ENCODE measurements around the gene SCN4B.

The SCN4B gene

DNA sequence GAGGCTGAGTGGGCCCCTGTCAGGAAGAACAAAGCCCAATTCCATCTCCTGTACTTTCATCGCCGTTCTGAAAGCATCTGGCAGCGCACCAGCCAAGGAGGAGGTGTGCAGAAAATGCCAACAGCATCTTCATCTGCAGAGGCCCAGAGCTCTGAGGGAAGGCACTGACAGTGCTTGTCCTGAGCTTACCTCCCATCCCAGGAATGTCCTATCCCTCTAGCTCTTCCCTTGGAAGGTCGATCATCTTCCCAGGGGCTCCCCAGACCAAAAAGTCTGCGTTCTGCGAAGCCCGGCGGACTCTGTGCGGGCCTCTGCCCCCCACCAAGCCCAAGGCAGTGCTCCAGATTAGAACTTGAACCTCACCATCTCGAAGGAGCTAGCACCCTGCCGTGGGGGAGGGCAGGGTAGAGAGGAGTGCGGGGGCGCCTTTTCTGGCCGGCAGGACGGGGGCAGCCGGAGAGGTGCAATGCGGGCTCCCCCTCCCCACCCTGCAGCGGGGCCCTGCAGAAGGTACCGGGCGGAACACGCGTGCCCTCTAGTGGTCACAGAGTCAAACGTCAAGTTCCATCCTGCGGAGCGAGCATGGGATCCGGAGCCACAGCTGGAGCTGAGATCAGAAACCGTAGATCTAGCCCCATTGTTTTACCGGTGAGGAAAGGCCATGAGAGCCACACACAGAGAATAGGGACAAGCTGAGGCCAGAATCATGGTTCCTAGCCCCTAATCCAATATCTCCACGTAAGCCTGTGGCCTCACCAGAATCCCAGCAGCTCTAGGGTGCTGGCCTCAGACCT is 18.8 kb upstream of the SCN4B start:
- peak overlapping the region; percentile 64 for H3K4me3 ChIP-seq (ENCODE audit: low read depth, low read length)
- H3K27me3 ChIP-seq (ENCODE audit: control insufficient read depth, insufficient read depth, low read length), result peaks cover 93% of the 10 kb centered on the region
- no peaks in the 10 kb centered on the region for H3K9me3 ChIP-seq (ENCODE audit: control insufficient read depth, insufficient read depth, low read length)
- H3K27ac ChIP-seq (ENCODE audit: low read depth, low read length), result no peak overlapping the region
- no peak overlapping the region for H3K9ac ChIP-seq (ENCODE audit: low read depth, low read length)
- no peaks in the 10 kb centered on the region for H3K36me3 ChIP-seq (ENCODE audit: control insufficient read depth, insufficient read depth, low read length)
- peaks cover 35% of the 10 kb centered on the region for H3K4me1 ChIP-seq (ENCODE audit: control insufficient read depth, insufficient read depth, low read length)

DNA sequence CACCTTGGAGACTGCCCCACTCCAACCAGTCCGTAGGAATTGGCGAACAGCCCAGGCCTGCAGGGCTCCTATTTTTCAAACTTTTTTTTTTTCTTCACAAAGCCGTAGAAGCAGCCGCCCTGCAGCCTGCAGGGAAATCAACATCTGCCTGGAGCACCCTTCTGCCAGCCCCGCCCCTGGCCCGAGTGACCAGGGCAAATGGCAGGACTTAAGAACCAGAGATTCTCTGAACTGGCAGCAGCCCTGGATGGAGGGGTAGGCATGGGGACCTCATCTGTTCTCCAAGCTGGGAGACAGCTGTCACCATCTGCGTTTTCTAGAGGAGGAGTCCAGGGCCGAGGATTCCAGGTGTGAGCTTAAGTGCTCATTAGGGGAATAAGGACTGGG is 18.3 kb upstream of the SCN4B start:
- no peak overlapping the region for H3K9ac ChIP-seq (ENCODE audit: low read depth, low read length)
- H3K27me3 ChIP-seq (ENCODE audit: control insufficient read depth, insufficient read depth, low read length), result peaks cover 92% of the 10 kb centered on the region
- no peaks in the 10 kb centered on the region for H3K36me3 ChIP-seq (ENCODE audit: control insufficient read depth, insufficient read depth, low read length)
- H3K9me3 ChIP-seq (ENCODE audit: control insufficient read depth, insufficient read depth, low read length), result no peaks in the 10 kb centered on the region
- no peak overlapping the region for H3K27ac ChIP-seq (ENCODE audit: low read depth, low read length)
- peaks cover 37% of the 10 kb centered on the region for H3K4me1 ChIP-seq (ENCODE audit: control insufficient read depth, insufficient read depth, low read length)
- peak overlapping the region; percentile 64; the same call in 1 of the 2 replicates for H3K4me3 ChIP-seq (ENCODE audit: low read depth, low read length)

DNA sequence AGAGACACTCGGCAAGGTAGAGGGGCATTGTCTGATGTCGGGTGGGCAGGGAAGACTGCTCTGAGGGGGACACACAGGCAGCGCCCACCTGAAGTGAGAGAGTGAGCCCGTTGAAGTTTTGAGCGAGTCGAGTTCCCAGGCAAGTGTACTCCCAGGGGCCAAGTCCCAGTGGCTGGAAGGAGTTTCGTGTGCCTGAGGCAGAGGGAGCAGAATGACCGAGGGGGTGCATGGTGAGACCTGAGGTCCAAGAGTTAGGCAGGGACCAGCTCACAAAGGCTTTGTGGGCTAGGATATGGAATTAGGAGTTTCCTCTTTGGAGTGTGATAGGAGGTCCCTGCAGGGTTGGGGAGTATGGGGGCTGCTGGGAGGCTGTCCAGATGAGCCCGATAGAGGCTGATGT is 17.6 kb upstream of the SCN4B start:
- Histone ChIP-seq H3K4me1 (ENCODE audit: control insufficient read depth, insufficient read depth, low read length) (peaks cover 33% of the 10 kb centered on the region), H3K9me3 (ENCODE audit: control insufficient read depth, insufficient read depth, low read length) (no peaks in the 10 kb centered on the region), H3K27ac (ENCODE audit: low read depth, low read length) (no peak overlapping the region), H3K27me3 (ENCODE audit: control insufficient read depth, insufficient read depth, low read length) (peaks cover 85% of the 10 kb centered on the region), H3K9ac (ENCODE audit: low read depth, low read length) (no peak overlapping the region), H3K4me3 (ENCODE audit: low read depth, low read length) (no peak overlapping the region), H3K36me3 (ENCODE audit: control insufficient read depth, insufficient read depth, low read length) (no peaks in the 10 kb centered on the region)

DNA sequence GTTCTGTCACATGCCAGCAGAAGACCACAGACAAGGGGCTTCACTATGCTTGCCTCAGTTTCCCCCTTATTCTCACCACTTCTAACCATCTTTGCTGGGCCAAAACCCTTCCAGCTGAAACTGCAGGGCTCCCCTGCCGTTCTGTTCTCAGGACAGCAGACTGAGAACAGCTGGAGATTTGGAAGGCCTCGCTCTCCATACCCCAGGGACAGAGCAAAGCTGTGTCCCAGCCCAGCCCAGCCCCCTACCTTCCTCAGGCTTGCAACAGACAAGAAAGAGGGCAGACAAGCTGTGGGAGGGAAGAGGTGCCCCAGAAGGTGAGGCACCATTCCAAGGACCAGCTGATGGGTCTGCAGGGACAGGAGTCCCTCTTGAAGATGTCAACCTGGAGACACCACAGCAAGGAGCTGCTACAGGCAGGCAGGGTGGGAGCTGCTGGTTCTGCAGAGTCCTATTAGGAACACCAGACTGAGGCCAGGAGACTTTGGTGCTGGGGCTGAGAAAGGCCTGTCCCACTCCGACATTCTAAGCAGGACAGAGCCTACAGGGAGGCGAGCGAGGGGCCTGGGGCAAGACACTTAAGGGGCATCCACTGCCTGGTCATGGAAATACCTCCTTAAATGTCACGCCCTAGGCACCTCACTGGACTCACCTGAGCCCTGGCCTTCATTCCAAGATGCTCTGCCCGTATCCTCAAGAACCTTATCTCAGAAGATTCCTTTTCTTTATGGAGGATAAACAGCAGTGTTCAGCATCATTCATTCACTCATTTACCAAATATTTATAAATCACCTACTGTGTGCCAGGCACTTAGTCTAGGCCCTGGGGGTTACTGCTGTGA is 16.9 kb upstream of the SCN4B start:
- Histone ChIP-seq H3K27ac (ENCODE audit: low read depth, low read length) (no peak overlapping the region), H3K36me3 (ENCODE audit: control insufficient read depth, insufficient read depth, low read length) (no peaks in the 10 kb centered on the region), H3K9ac (ENCODE audit: low read depth, low read length) (no peak overlapping the region), H3K4me3 (ENCODE audit: low read depth, low read length) (no peak overlapping the region), H3K4me1 (ENCODE audit: control insufficient read depth, insufficient read depth, low read length) (peaks cover 26% of the 10 kb centered on the region), H3K27me3 (ENCODE audit: control insufficient read depth, insufficient read depth, low read length) (peaks cover 78% of the 10 kb centered on the region), H3K9me3 (ENCODE audit: control insufficient read depth, insufficient read depth, low read length) (no peaks in the 10 kb centered on the region)

DNA sequence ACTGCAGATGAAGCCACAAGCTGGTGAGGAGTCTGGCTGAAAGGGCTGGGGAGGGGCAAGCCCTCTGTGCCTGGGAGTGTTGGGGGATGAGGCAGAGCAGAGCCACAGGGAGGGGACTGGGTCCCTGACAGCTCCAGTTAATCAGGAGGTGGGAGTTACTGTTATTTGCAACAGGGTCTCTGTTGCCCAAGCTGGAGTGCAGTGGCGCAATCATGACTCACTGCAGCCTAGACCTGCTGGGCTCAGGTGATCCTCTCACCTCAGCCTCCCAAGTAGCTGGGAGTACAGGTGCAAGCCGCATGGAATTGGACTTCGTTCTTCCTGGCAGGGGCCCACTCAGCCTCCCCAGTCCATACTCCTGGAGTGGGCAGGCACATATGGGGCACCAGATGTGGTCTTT is 16.1 kb upstream of the SCN4B start:
- Histone ChIP-seq H3K4me1 (ENCODE audit: control insufficient read depth, insufficient read depth, low read length) (peaks cover 23% of the 10 kb centered on the region), H3K36me3 (ENCODE audit: control insufficient read depth, insufficient read depth, low read length) (no peaks in the 10 kb centered on the region), H3K27me3 (ENCODE audit: control insufficient read depth, insufficient read depth, low read length) (peaks cover 74% of the 10 kb centered on the region), H3K9me3 (ENCODE audit: control insufficient read depth, insufficient read depth, low read length) (no peaks in the 10 kb centered on the region), H3K27ac (ENCODE audit: low read depth, low read length) (no peak overlapping the region), H3K4me3 (ENCODE audit: low read depth, low read length) (no peak overlapping the region), H3K9ac (ENCODE audit: low read depth, low read length) (no peak overlapping the region)

DNA sequence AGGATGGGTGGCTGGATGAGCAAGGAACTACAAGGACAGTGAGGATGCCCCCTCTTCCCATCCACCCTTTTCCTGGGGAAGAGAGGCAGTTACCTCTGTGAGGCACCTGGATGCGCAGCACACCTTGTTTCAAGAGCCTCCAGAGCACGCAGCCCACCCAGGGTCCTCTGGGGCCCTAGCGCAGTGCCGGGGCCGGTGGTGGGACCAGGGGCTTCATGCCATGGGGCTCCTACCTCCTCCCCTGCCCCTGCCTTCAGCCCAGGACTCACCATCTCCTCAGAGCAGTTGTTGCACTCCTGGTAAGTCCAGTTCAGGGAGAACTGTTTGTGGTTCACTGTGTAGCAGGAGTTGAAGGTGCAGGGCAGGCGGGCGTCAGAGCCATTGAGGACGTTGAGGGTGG is 15.7 kb upstream of the SCN4B start:
- H3K4me3 ChIP-seq (ENCODE audit: low read depth, low read length), result no peak overlapping the region
- H3K9ac ChIP-seq (ENCODE audit: low read depth, low read length), result no peak overlapping the region
- H3K27ac ChIP-seq (ENCODE audit: low read depth, low read length), result no peak overlapping the region
- H3K27me3 ChIP-seq (ENCODE audit: control insufficient read depth, insufficient read depth, low read length), result peaks cover 74% of the 10 kb centered on the region
- H3K9me3 ChIP-seq (ENCODE audit: control insufficient read depth, insufficient read depth, low read length), result no peaks in the 10 kb centered on the region
- H3K4me1 ChIP-seq (ENCODE audit: control insufficient read depth, insufficient read depth, low read length), result peaks cover 23% of the 10 kb centered on the region
- H3K36me3 ChIP-seq (ENCODE audit: control insufficient read depth, insufficient read depth, low read length), result no peaks in the 10 kb centered on the region

DNA sequence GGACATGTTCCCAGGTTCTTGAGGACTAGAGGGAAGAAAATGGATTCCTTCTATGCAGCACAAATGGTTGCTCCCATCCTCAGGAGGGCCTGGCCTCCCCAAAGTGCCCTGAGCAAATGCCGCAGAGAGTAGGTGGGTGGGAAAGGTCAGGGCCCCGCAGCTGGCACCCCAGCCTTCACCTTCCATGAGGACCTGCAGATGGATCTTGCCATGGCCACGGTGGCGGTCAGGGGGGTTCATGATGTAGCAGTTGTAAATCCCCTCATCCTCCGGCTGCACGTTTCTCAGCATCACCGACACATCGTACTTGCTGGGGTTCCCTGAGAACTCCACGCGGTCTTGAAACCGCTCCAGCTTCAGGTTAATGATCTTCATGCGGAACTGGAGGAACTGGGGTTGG is 15.3 kb upstream of the SCN4B start:
- H3K9ac ChIP-seq (ENCODE audit: low read depth, low read length), result no peak overlapping the region
- peaks cover 23% of the 10 kb centered on the region for H3K4me1 ChIP-seq (ENCODE audit: control insufficient read depth, insufficient read depth, low read length)
- H3K27me3 ChIP-seq (ENCODE audit: control insufficient read depth, insufficient read depth, low read length), result peaks cover 74% of the 10 kb centered on the region
- H3K4me3 ChIP-seq (ENCODE audit: low read depth, low read length), result no peak overlapping the region
- no peak overlapping the region for H3K27ac ChIP-seq (ENCODE audit: low read depth, low read length)
- H3K36me3 ChIP-seq (ENCODE audit: control insufficient read depth, insufficient read depth, low read length), result no peaks in the 10 kb centered on the region
- no peaks in the 10 kb centered on the region for H3K9me3 ChIP-seq (ENCODE audit: control insufficient read depth, insufficient read depth, low read length)

DNA sequence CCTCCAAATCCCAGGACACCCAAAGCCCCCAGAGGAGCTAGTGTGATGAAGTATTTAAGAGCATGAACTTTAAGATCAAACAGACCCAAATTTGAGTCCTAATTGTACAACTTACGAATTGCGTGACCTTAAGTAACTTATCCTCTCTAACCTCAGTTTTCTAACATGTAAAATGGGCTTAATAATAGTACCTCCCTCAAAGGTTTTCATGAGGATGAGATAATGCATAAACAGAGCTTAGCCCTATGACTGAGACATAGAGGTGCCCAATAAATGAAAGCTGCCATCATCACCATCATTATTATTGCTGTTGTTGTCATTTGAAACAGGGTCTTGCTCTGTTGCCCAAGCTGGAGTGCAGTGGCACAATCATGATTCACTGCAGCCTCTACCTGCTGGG is 14.6 kb upstream of the SCN4B start:
- Histone ChIP-seq H3K4me1 (ENCODE audit: control insufficient read depth, insufficient read depth, low read length) (peaks cover 23% of the 10 kb centered on the region), H3K27me3 (ENCODE audit: control insufficient read depth, insufficient read depth, low read length) (peaks cover 72% of the 10 kb centered on the region), H3K4me3 (ENCODE audit: low read depth, low read length) (no peak overlapping the region), H3K9ac (ENCODE audit: low read depth, low read length) (no peak overlapping the region), H3K36me3 (ENCODE audit: control insufficient read depth, insufficient read depth, low read length) (no peaks in the 10 kb centered on the region), H3K9me3 (ENCODE audit: control insufficient read depth, insufficient read depth, low read length) (no peaks in the 10 kb centered on the region), H3K27ac (ENCODE audit: low read depth, low read length) (no peak overlapping the region)

DNA sequence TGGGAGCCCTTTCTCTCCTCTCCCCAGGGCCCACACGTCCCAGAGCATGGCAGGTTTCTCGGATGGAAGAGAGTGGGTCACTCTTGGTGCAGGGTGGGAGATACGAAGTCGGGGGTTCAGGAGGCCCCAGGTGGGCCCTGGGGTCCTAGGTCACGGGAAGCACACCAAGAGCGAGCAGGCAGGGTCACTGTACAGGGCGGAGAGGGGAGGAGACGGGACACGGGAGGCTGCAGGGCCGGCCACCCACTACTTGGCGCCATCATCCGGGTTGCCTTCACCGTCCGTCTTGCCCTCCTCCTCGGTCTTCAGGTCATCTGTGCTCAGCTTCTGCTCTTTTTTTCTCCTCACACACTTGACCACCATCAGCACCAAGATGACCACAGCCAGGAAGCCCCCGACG is 14.0 kb upstream of the SCN4B start:
- H3K4me1 ChIP-seq (ENCODE audit: control insufficient read depth, insufficient read depth, low read length), result peaks cover 20% of the 10 kb centered on the region
- no peak overlapping the region for H3K27ac ChIP-seq (ENCODE audit: low read depth, low read length)
- peaks cover 72% of the 10 kb centered on the region for H3K27me3 ChIP-seq (ENCODE audit: control insufficient read depth, insufficient read depth, low read length)
- no peak overlapping the region for H3K9ac ChIP-seq (ENCODE audit: low read depth, low read length)
- H3K36me3 ChIP-seq (ENCODE audit: control insufficient read depth, insufficient read depth, low read length), result no peaks in the 10 kb centered on the region
- H3K4me3 ChIP-seq (ENCODE audit: low read depth, low read length), result no peak overlapping the region
- H3K9me3 ChIP-seq (ENCODE audit: control insufficient read depth, insufficient read depth, low read length), result no peaks in the 10 kb centered on the region

DNA sequence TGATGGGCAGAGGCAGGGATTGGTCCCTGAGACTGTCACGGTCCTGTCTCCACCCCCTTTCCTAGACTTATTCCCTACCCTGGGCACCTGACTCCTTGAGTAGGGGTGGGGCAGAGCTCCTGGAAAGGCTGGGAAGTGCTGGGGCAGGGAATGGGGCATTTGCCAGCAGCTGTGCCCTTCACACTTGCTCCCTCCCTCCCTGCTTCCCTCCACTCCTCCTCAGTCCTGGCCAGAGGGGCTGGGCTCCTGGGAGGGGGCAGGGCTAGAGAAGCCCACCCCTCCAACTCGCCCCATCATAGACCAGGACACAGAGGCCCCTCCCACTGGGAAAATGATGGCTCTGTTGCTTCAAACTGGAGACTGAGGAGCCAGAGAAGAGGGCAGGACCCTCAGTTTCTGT is 12.3 kb upstream of the SCN4B start:
- Histone ChIP-seq H3K27me3 (ENCODE audit: control insufficient read depth, insufficient read depth, low read length) (peaks cover 73% of the 10 kb centered on the region), H3K27ac (ENCODE audit: low read depth, low read length) (no peak overlapping the region), H3K9ac (ENCODE audit: low read depth, low read length) (no peak overlapping the region), H3K4me1 (ENCODE audit: control insufficient read depth, insufficient read depth, low read length) (peaks cover 6% of the 10 kb centered on the region; the same call in 1 of the 2 replicates), H3K4me3 (ENCODE audit: low read depth, low read length) (no peak overlapping the region), H3K9me3 (ENCODE audit: control insufficient read depth, insufficient read depth, low read length) (no peaks in the 10 kb centered on the region), H3K36me3 (ENCODE audit: control insufficient read depth, insufficient read depth, low read length) (no peaks in the 10 kb centered on the region)

DNA sequence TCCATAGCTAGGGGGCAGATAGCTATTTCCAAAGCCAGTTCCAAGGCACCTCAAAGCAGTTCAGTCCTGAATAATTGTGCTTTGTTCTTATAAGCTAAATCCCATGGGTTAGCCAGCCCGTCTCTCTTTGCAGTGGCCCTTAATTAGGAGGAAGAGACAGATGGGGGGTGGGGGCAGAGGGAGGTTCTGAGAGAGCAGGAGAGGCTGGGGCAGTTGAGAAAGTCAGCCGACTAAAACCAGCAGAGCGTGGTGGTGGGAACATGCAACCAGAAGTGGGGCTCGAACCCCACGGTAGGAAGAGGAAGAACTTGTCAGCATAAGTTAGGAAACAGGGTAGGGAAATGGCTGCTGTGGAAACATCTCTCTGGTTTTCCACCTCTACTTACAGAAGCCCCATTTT is 10.9 kb upstream of the SCN4B start:
- H3K36me3 ChIP-seq (ENCODE audit: control insufficient read depth, insufficient read depth, low read length), result no peaks in the 10 kb centered on the region
- no peaks in the 10 kb centered on the region for H3K9me3 ChIP-seq (ENCODE audit: control insufficient read depth, insufficient read depth, low read length)
- peaks cover 73% of the 10 kb centered on the region for H3K27me3 ChIP-seq (ENCODE audit: control insufficient read depth, insufficient read depth, low read length)
- H3K4me3 ChIP-seq (ENCODE audit: low read depth, low read length), result no peak overlapping the region
- H3K4me1 ChIP-seq (ENCODE audit: control insufficient read depth, insufficient read depth, low read length), result peaks cover 6% of the 10 kb centered on the region; the same call in 1 of the 2 replicates
- H3K27ac ChIP-seq (ENCODE audit: low read depth, low read length), result no peak overlapping the region
- H3K9ac ChIP-seq (ENCODE audit: low read depth, low read length), result no peak overlapping the region
